Measurements from ENCODE around the gene ETS1. TPM values are rescaled to one million over a fixed set of nuclear protein-coding genes. Genes with fewer than 3 reads are reported as not detected.
A peak's percentile ranks its signal among the peaks of the same experiment; 100 is the strongest.

The ETS1 gene
- total and polyA plus RNA-seq, 2 experiments from 2014 or later, result 25.6 to 52.6 TPM

DNA sequence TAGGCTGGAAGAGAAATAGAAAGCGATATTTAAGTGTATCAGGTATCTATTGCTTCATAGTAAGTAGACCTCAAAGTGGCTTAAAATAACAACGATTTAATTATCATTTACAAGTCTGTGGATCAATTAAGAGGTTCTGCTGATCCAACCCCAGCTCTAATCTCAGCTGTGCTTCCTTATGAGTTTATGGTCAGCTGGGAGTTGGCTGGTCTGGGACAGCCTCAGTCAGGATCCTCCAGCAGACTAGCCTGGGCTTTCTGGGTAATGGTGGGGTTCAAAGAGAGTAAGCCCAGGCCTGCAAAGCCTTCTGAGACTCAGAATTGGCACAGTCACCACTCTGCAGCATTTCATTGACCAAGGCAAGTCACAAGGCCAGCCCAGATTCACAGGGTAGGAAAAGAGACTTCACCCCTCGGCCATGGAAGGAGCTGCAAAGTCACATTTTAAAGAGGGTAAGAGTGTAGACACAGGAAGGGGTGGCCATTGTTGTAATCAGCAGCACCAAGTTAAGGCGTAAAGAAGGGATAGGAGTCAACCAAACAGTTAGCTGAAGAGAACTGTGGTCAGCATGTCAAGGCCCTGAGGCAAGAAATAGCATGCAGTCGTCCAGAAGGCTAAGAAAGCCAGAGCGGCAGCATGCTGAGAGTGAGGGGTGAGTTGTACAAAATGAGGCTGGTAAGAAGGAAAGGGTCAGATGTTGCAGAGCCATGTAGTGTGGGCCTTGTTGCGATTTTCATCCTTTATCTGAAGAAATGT, 168.2 kb downstream of the ETS1 start:
- DNase-seq (ENCODE audit: low spot score) (no peak), ATAC-seq (no peak)
- Histone ChIP-seq H3K9me2 (ENCODE audit: insufficient read depth) (no peaks in the 10 kb centered on the region), H3F3A (replicated peaks; ENCODE audit: low read depth) (no peaks in the 10 kb centered on the region), H3K4me1 (ENCODE audit: insufficient read depth) (0 out of 2 replicates have a peak, but pooled peaks cover under 1% of the 10 kb centered on the region), H3K27me3 (ENCODE audit: insufficient read depth) (no peaks in the 10 kb centered on the region), H2AFZ (0 out of 2 replicates have a peak overlapping the region, but pooled peaks have one; percentile 16), H3K27ac (ENCODE audit: low read depth) (no peak overlapping the region), H3K79me2 (replicated peaks; ENCODE audit: insufficient read depth) (no peaks in the 10 kb centered on the region), H3K4me3 (no peak overlapping the region), H3K36me3 (ENCODE audit: insufficient read depth) (no peaks in the 10 kb centered on the region), H4K20me1 (replicated peaks; ENCODE audit: insufficient read depth) (no peaks in the 10 kb centered on the region), H3K4me2 (no peak overlapping the region)
- H3K27ac Mint-ChIP-seq, result no peak overlapping the region
- no peaks in the 10 kb centered on the region for H3K27me3 Mint-ChIP-seq (ENCODE audit: insufficient read depth, low read depth, poor library complexity)
- TF ChIP-seq CREB1 (CRISPR knock-in tag; IDR thresholded peaks at IDR 0.05; ENCODE audit: low read depth), result no peak
- no peak for TF ChIP-seq STAT1 (IDR thresholded peaks at IDR 0.05; ENCODE audit: unreplicated experiment)
- TF ChIP-seq EZH2 (IDR thresholded peaks at IDR 0.05; ENCODE audit: low read depth, unreplicated experiment), result no peak
- TF ChIP-seq EZH2phosphoT487 (IDR thresholded peaks at IDR 0.05; ENCODE audit: unreplicated experiment), result no peak
- TF ChIP-seq, protein P1, sequence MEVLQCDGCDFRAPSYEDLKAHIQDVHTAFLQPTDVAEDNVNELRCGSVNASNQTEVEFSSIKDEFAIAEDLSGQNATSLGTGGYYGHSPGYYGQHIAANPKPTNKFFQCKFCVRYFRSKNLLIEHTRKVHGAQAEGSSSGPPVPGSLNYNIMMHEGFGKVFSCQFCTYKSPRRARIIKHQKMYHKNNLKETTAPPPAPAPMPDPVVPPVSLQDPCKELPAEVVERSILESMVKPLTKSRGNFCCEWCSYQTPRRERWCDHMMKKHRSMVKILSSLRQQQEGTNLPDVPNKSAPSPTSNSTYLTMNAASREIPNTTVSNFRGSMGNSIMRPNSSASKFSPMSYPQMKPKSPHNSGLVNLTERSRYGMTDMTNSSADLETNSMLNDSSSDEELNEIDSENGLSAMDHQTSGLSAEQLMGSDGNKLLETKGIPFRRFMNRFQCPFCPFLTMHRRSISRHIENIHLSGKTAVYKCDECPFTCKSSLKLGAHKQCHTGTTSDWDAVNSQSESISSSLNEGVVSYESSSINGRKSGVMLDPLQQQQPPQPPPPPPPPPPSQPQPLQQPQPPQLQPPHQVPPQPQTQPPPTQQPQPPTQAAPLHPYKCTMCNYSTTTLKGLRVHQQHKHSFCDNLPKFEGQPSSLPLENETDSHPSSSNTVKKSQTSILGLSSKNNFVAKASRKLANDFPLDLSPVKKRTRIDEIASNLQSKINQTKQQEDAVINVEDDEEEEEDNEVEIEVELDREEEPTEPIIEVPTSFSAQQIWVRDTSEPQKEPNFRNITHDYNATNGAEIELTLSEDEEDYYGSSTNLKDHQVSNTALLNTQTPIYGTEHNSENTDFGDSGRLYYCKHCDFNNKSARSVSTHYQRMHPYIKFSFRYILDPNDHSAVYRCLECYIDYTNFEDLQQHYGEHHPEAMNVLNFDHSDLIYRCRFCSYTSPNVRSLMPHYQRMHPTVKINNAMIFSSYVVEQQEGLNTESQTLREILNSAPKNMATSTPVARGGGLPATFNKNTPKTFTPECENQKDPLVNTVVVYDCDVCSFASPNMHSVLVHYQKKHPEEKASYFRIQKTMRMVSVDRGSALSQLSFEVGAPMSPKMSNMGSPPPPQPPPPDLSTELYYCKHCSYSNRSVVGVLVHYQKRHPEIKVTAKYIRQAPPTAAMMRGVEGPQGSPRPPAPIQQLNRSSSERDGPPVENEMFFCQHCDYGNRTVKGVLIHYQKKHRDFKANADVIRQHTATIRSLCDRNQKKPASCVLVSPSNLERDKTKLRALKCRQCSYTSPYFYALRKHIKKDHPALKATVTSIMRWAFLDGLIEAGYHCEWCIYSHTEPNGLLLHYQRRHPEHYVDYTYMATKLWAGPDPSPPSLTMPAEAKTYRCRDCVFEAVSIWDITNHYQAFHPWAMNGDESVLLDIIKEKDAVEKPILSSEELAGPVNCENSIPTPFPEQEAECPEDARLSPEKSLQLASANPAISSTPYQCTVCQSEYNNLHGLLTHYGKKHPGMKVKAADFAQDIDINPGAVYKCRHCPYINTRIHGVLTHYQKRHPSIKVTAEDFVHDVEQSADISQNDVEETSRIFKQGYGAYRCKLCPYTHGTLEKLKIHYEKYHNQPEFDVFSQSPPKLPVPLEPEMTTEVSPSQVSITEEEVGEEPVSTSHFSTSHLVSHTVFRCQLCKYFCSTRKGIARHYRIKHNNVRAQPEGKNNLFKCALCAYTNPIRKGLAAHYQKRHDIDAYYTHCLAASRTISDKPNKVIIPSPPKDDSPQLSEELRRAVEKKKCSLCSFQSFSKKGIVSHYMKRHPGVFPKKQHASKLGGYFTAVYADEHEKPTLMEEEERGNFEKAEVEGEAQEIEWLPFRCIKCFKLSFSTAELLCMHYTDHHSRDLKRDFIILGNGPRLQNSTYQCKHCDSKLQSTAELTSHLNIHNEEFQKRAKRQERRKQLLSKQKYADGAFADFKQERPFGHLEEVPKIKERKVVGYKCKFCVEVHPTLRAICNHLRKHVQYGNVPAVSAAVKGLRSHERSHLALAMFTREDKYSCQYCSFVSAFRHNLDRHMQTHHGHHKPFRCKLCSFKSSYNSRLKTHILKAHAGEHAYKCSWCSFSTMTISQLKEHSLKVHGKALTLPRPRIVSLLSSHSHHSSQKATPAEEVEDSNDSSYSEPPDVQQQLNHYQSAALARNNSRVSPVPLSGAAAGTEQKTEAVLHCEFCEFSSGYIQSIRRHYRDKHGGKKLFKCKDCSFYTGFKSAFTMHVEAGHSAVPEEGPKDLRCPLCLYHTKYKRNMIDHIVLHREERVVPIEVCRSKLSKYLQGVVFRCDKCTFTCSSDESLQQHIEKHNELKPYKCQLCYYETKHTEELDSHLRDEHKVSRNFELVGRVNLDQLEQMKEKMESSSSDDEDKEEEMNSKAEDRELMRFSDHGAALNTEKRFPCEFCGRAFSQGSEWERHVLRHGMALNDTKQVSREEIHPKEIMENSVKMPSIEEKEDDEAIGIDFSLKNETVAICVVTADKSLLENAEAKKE (CRISPR knock-in tag; IDR thresholded peaks at IDR 0.05), result no peak
- TF ChIP-seq, protein P2, sequence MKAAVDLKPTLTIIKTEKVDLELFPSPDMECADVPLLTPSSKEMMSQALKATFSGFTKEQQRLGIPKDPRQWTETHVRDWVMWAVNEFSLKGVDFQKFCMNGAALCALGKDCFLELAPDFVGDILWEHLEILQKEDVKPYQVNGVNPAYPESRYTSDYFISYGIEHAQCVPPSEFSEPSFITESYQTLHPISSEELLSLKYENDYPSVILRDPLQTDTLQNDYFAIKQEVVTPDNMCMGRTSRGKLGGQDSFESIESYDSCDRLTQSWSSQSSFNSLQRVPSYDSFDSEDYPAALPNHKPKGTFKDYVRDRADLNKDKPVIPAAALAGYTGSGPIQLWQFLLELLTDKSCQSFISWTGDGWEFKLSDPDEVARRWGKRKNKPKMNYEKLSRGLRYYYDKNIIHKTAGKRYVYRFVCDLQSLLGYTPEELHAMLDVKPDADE (IDR thresholded peaks at IDR 0.05), result no peak
- TF ChIP-seq ZNF114 (CRISPR knock-in tag; IDR thresholded peaks at IDR 0.05), result no peak
- H3K9me3 Mint-ChIP-seq, result no peaks in the 10 kb centered on the region
- H3K36me3 Mint-ChIP-seq (ENCODE audit: low read depth), result no peaks in the 10 kb centered on the region
- peaks cover 3% of the 10 kb centered on the region for H3K4me1 Mint-ChIP-seq
- H3K4me3 Mint-ChIP-seq, result no peak overlapping the region
